HG02571 (cell line): Measurements from ENCODE around the gene PIK3R3.
A peak's percentile ranks its signal among the peaks of the same experiment; 100 is the strongest.
"Not testable (repeated sequence)": the region's sequence is repeated elsewhere in the genome, so short reads cannot be mapped to it uniquely, and the experiment has no call there.

ENCODE experiments used
- ATAC-seq: cut with Tn5 transposase; IDR thresholded peaks from one replicate; pipeline ENCODE4 v1.9.1; 2021; ENCODE audit warnings: mild to moderate bottlenecking, moderate library complexity; ENCODE audit not compliant: unreplicated experiment

Gene PIK3R3

GRCh38 chr1:46070164-46070814 lies 62.1 kb downstream of the PIK3R3 start:
- ATAC-seq: no peak

GRCh38 chr1:46068525-46068924 lies 63.9 kb downstream of the PIK3R3 start:
- ATAC-seq: no peak

- ATAC-seq: no peak
These were observed 64.8 kb downstream of the PIK3R3 start for GRCh38 chr1:46067652-46068051.

- ATAC-seq: no peak
These were observed 67.0 kb downstream of the PIK3R3 start for GRCh38 chr1:46065405-46065804.

- ATAC-seq: no peak
These were observed 67.7 kb downstream of the PIK3R3 start for GRCh38 chr1:46064708-46065107.

DNA sequence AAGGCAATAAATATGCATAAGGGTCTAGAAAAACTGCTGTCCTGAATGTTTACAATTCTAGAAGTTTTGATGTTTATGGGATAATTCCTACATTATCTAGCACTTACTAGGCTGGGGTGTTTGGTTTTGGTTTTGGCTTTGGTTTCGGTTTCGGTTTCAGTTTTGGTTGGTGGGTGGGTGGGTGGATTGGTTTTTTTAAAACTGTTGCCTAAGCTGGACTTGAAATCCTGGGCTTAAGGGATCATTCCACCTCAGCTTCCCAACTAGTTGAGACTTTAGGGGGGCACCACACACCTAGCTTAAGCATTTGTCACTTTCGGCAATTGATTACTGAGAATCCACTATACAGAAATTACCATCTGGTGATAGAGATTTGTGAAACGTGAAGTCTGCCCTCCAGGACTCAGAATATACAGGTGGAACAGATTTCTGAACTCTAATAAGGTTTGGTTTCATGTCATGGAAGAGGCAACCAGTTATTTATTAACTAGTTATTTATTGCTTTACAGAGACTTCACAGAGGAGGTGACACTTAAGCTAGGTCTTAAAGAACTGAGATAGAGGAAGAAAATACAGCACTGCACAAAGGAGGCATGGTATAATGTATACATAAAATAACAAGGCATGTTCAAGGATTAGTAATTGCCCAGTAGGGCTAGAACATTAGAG lies 69.6 kb downstream of the PIK3R3 start:
- ATAC-seq: peak; percentile 61

DNA sequence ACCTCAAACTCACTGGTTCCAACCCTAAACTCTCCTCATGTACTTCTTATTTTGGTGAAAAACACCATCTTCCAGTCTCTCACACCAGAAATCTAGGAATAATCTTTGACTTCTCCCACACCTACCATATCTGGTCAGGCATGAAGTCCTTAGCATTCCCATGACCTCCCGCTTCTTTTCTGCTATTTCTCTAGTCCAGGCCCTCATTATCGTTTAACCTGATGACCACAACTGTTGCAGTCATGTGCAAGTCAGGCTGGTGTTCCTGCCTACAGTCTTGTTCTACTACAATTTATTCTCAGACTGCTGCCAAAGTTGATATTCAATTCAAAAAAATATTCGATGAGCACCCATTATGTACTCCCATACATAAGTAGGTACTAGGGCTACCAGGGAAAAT lies 71.3 kb downstream of the PIK3R3 start:
- no peak for ATAC-seq

GRCh38 chr1:46058936-46059335 lies 73.5 kb downstream of the PIK3R3 start:
- ATAC-seq: no peak

GRCh38 chr1:46057781-46058180 lies 74.6 kb downstream of the PIK3R3 start:
- ATAC-seq: no peak

- not testable (repeated sequence) for ATAC-seq
These were observed 75.2 kb downstream of the PIK3R3 start for GRCh38 chr1:46057215-46057614.

DNA sequence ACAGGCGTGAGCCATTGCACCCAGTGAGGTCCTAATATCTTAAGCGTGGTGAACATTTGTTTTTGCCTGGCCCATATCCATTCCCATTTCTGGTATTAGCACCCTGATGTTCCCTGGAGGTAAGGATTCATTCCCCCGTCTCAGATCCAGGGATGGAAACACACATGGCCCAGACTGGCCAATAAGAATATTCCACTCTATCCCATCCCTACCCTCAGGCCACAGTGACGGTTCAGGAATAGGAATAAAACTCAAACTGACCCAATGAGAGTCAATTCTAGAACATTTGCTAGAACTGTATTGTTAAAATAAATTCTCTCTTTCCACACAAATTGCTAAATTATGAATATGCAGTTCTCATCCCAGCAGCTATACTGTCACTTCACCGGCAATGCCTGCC lies 76.1 kb downstream of the PIK3R3 start:
- ATAC-seq: no peak

DNA sequence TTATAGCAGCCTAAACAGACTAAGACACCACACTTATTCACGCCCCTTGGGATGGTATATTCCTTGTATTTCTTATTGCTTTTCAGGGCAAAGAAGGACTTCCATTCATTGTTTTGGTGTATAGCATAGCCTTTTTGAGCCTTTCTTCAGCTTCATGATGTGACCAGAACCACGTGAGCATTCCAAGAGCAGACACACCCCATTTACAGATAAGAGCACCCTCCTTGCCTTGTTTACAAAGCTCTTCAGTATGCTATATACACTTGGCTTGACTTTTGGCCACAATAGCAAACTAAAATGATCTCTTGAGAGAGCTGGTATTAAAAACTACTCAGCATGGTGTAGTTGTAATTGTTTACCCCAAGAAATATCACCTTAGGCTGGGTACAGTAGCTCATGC lies 78.7 kb downstream of the PIK3R3 start:
- no peak for ATAC-seq

DNA sequence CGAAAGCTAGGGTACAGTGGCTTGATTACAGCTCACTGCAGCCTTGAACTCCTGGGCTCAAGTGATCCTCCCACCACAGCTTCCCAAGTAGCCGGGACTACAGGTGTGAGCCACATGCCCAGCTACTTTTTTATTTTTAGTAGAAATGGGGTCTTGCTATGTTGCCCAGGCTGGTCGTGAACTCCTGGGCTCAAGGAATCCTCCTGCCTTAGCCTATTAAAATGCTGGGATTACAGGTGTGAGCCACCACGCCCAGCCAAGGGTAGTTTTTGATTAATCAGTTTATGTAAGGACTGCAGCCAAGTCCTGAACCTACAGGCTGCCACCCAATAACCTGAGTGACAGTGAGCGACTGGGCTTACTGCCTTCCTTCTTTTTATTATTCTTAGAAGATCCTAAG lies 88.3 kb downstream of the PIK3R3 start:
- no peak for ATAC-seq

- peak; percentile 45 for ATAC-seq
These were observed 88.9 kb downstream of the PIK3R3 start for GRCh38 chr1:46043458-46044017.

GRCh38 chr1:46041974-46042373 lies 90.5 kb downstream of the PIK3R3 start:
- no peak for ATAC-seq

GRCh38 chr1:46041551-46041950 lies 90.9 kb downstream of the PIK3R3 start:
- no peak for ATAC-seq

DNA sequence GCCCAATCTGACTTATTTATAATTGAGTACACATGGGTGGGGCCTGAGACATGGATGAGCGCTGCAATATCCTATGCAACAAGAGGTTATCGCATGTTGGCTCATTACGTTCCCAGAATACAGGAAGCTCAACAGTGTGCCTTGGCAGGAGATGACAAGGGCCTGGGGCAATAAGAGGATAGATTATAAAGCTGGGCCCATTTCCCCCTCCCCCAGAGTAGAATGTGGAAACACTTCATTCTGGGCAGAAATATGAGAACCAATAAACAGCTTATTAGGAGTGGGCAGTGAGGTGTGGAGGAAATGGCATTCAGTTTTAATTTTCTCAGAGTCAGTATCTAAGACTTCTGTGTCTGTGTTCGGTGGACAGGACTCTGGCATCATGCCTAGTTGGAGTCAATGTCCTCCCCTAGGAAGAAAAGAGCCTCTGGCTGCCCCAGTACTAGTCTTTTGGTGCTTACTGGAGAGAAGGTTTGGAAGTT lies 92.8 kb downstream of the PIK3R3 start:
- ATAC-seq: no peak

DNA sequence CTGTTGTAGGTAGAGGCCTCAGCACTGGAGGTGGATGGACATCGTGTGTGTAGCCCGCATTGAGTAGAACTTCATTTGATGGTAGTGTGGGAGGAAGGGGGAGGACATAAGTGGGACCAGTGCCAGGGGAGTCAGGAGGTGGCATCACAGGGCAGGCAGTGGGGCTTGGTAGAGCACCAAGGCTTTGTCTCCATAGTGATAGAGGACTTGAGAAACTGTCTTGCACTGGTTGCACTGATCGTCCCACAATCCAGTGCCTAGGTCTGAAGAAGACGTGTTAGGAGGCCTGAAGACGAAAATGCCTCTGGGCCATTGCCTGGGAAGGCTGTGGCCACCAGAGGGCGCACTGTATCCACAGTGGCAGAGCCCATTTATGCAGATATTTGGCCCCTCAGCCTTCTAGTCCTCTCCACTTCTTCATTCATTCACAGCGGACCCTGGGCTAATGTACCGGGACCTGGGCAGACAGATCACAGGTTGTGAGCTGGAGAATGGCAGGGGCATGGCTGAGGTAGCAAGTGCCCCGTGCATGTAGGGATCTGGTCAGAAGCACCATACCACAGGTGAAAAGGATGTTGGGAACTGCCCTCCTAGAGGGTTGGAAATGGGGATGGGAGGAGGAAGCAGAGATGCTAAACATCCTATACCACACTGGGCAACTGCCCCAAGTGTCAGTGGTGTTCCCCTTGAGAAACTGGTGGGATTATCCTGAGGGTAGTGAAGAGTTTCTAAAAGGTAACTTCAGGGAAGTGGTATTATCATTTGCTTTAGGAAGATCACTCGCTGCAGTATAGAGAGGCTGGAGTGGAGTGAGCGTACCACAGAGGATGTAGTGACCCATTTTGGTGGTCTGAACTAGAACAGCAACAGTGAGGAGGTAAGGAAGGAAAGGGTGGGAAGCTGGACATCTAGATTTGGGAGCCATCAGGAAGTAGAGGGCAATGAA lies 95.3 kb downstream of the PIK3R3 start:
- ATAC-seq: no peak

- ATAC-seq: no peak
These were observed 97.6 kb downstream of the PIK3R3 start for GRCh38 chr1:46034601-46035516.
